OCI-LY3 (cell line): Measurements from ENCODE around the gene EIF4B.

Source experiments
- H2AFZ ChIP-seq: fragments of 200-600, 300-600 bp; shearing (Covaris generic); 2 replicates; pipeline ENCODE4 v1.6.0; 2014; ENCODE audit warnings: antibody characterized with exemption, low read depth, low read length
- H3K27ac ChIP-seq: fragments of 200-600, 300-600 bp; sonication (generic); 2 replicates; pipeline ENCODE4 v1.5.1; 2014; ENCODE audit warnings: mild to moderate bottlenecking, low read length, moderate library complexity, mixed read lengths
- H3K27me3 ChIP-seq: fragments of 200-600, 300-600 bp; sonication (generic); 2 replicates; pipeline ENCODE4 v1.6.1; 2014; ENCODE audit warnings: low read depth, low read length, mixed read lengths
- H3K36me3 ChIP-seq: fragments of 200-600, 300-600 bp; sonication (generic); replicated peaks from 2 replicates; pipeline ENCODE3; 2014; ENCODE audit warnings: low read depth, low read length, mixed read lengths
- H3K4me1 ChIP-seq: fragments of 300-600, 200-600 bp; sonication (generic); 2 replicates; pipeline ENCODE4 v1.6.1; 2014; ENCODE audit warnings: low read length, mixed read lengths
- H3K4me2 ChIP-seq: fragments of 200-600, 300-600 bp; sonication (generic); 2 replicates; pipeline ENCODE4 v1.6.1; 2014; ENCODE audit warnings: low read length, mixed read lengths
- H3K4me3 ChIP-seq: fragments of 300-600, 200-600 bp; sonication (generic); 2 replicates; pipeline ENCODE4 v1.5.1; 2014; ENCODE audit warnings: antibody characterized with exemption, mild to moderate bottlenecking, low read length, moderate library complexity
- H3K79me2 ChIP-seq: fragments of 300-600, 200-600 bp; shearing (Covaris generic); 2 replicates; pipeline ENCODE4 v1.6.1; 2014; ENCODE audit warnings: mild to moderate bottlenecking, low read length, mixed read lengths
- H3K9ac ChIP-seq: fragments of 300-600, 200-600 bp; shearing (Covaris generic); 2 replicates; pipeline ENCODE4 v1.6.0; 2014; ENCODE audit warnings: mild to moderate bottlenecking, low read length, moderate library complexity
- H3K9me3 ChIP-seq: fragments of 200-600, 300-600 bp; shearing (Covaris generic); 2 replicates; pipeline ENCODE4 v1.6.1; 2014; ENCODE audit warnings: low read length, mixed read lengths; ENCODE audit not compliant: insufficient read depth
- H4K20me1 ChIP-seq: fragments of 200-600, 300-600 bp; sonication (generic); 2 replicates; pipeline ENCODE4 v1.6.1; 2016; ENCODE audit warnings: low read length, mixed read lengths; ENCODE audit not compliant: insufficient read depth
- EZH2phosphoT487 ChIP-seq: fragments of 200-600 bp; shearing (Covaris generic); IDR thresholded peaks from 2 replicates; pipeline ENCODE4 v1.6.1; 2018; ENCODE audit warnings: antibody characterized with exemption, mixed run types, low read depth
- TF ChIP-seq, protein P1 (sequence below): fragments of 200-600, 300-600 bp; sonication (generic); IDR thresholded peaks from 2 replicates; pipeline ENCODE4 v1.5.1; 2014; ENCODE audit warnings: antibody characterized with exemption, low read length, low read depth

Gene EIF4B

DNA sequence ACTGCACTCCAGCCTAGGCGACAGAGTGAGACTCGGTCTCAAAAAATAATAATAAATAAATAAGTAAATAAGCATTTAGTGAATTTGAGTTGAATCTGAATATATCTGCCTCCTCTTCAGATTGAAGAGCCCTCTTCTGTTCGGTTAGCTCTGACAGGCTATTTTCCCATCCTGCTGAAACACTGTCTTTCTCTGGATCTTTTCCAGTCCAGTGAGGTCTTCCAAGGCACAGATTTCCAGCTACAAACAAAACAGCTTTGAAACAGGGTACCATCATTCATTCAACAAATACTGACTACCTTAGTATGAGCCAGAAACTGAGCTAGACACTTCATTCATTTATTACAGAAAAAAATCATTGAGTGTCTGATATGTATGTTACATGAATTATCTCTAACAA, 80.1 kb downstream of the EIF4B start:
- no peak overlapping the region for H2AFZ ChIP-seq

DNA sequence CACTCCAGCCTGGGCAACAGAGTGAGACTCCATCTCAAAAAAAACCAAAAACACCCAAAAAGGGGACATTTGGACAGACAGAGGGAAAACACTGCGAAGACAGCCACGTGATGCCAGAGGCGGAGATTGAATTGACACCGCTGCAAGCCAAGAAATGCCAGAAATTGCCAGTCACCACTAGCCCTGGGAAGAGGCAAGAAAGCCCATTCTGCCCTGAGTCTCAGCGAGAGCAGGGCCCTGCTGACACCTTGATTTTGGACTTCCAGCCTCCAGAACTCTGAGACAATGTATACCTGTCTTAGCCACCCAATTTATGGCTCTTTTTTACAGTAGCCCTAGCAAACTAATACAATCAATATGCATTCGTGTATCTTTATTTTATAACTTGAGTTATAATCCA, 83.8 kb downstream of the EIF4B start:
- Histone ChIP-seq H3K9me3 (no peaks in the 10 kb centered on the region), H3K36me3 (no peaks in the 10 kb centered on the region), H3K79me2 (no peaks in the 10 kb centered on the region), H3K4me1 (no peaks in the 10 kb centered on the region), H2AFZ (no peak overlapping the region), H3K4me2 (no peak overlapping the region), H4K20me1 (no peaks in the 10 kb centered on the region), H3K27me3 (peaks cover 22% of the 10 kb centered on the region; the same call in 1 of the 2 replicates), H3K27ac (no peak overlapping the region), H3K9ac (no peak overlapping the region), H3K4me3 (no peak overlapping the region)
- TF ChIP-seq EZH2phosphoT487 = no peak
- TF ChIP-seq, protein P1, sequence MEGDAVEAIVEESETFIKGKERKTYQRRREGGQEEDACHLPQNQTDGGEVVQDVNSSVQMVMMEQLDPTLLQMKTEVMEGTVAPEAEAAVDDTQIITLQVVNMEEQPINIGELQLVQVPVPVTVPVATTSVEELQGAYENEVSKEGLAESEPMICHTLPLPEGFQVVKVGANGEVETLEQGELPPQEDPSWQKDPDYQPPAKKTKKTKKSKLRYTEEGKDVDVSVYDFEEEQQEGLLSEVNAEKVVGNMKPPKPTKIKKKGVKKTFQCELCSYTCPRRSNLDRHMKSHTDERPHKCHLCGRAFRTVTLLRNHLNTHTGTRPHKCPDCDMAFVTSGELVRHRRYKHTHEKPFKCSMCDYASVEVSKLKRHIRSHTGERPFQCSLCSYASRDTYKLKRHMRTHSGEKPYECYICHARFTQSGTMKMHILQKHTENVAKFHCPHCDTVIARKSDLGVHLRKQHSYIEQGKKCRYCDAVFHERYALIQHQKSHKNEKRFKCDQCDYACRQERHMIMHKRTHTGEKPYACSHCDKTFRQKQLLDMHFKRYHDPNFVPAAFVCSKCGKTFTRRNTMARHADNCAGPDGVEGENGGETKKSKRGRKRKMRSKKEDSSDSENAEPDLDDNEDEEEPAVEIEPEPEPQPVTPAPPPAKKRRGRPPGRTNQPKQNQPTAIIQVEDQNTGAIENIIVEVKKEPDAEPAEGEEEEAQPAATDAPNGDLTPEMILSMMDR = no peak

More for the DNA sequence above, 80.1 kb downstream of the EIF4B start:
- H4K20me1 ChIP-seq = no peaks in the 10 kb centered on the region
- no peak for TF ChIP-seq EZH2phosphoT487
- TF ChIP-seq, protein P1 = no peak
- H3K4me3 ChIP-seq = no peak overlapping the region
- H3K9ac ChIP-seq = no peak overlapping the region
- H3K27me3 ChIP-seq = peaks cover 22% of the 10 kb centered on the region; the same call in 1 of the 2 replicates
- H3K4me1 ChIP-seq = no peaks in the 10 kb centered on the region
- no peaks in the 10 kb centered on the region for H3K36me3 ChIP-seq
- no peaks in the 10 kb centered on the region for H3K9me3 ChIP-seq
- H3K4me2 ChIP-seq = no peak overlapping the region
- no peak overlapping the region for H3K27ac ChIP-seq
- H3K79me2 ChIP-seq = no peaks in the 10 kb centered on the region

GRCh38 chr12:53090554-53090953, 84.3 kb downstream of the EIF4B start:
- Histone ChIP-seq H3K79me2 (no peaks in the 10 kb centered on the region), H3K9ac (no peak overlapping the region), H3K27ac (no peak overlapping the region), H3K27me3 (peaks cover 21% of the 10 kb centered on the region; the same call in 1 of the 2 replicates), H4K20me1 (no peaks in the 10 kb centered on the region), H2AFZ (no peak overlapping the region), H3K4me3 (no peak overlapping the region), H3K4me2 (no peak overlapping the region), H3K4me1 (no peaks in the 10 kb centered on the region), H3K36me3 (no peaks in the 10 kb centered on the region), H3K9me3 (no peaks in the 10 kb centered on the region)
- TF ChIP-seq, protein P1 = no peak
- TF ChIP-seq EZH2phosphoT487 = no peak

DNA sequence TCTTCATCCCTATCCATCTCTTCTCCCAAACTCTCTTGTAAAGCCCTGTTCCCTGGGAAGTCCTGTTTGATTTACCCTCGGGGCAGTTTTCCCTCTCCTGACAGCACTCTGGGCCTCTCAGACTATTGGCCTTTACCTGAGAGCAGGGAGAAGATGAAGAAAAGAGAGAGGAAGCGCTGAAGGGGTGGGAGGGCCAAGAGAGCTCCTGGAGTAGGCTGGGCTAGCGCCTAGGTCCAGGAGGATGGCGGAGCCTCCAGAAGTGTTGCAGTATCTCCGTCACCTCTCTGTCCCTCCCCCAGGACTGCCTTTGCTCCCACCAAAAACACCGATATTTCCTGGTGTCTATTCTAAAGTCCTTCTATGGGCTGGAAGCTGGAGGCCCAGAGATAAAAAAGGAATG, 85.5 kb downstream of the EIF4B start:
- TF ChIP-seq EZH2phosphoT487 = no peak
- TF ChIP-seq, protein P1 = no peak
- Histone ChIP-seq H3K27me3 (peaks cover 18% of the 10 kb centered on the region), H3K79me2 (no peaks in the 10 kb centered on the region), H4K20me1 (no peaks in the 10 kb centered on the region), H3K9ac (no peak overlapping the region), H3K4me2 (no peak overlapping the region), H3K27ac (no peak overlapping the region), H2AFZ (no peak overlapping the region), H3K4me3 (no peak overlapping the region), H3K4me1 (no peaks in the 10 kb centered on the region), H3K9me3 (no peaks in the 10 kb centered on the region), H3K36me3 (no peaks in the 10 kb centered on the region)
